ENCODE data around the gene RPL34.
"Not testable (repeated sequence)": the region's sequence is repeated elsewhere in the genome, so short reads cannot be mapped to it uniquely, and the experiment has no call there.

RPL34 gene

GRCh38 chr4:108620101-108620932 is at the start of gene RPL34:
RPL34 (plus strand) TSS chr4:108620576; CDS start chr4:108621960, 1,384 bp downstream.
- peak; percentile 92 to 96 for DNase-seq

- DNase-seq = no peak
Observed at GRCh38 chr4:108570993-108571569, 49.3 kb upstream of the RPL34 start.

GRCh38 chr4:108574402-108574801 is 46.0 kb upstream of the RPL34 start:
- DNase-seq = no peak

- DNase-seq = no peak
Observed at GRCh38 chr4:108581083-108581482, 39.3 kb upstream of the RPL34 start.

GRCh38 chr4:108586778-108587177 is 33.6 kb upstream of the RPL34 start:
- no peak for DNase-seq

DNA sequence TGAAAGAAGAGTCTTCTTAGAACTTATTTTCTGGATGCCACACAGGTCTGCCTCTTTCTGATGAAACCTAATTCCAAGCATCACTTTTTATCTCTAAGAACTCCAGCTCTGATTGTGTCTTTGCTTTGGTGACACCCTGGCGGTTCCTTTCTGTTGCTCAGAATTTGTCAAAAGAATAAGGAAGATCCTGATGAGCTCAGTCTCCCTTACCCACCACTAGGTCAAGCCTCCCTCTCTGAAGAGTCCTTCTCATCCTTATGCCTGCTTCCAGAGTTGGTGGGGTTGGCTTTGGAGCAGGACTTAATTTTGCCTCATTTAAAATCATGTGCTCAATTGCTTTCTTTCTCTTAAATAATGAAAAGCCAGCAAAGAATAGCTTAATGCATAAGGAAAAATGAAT is 31.5 kb upstream of the RPL34 start:
- DNase-seq = no peak

DNA sequence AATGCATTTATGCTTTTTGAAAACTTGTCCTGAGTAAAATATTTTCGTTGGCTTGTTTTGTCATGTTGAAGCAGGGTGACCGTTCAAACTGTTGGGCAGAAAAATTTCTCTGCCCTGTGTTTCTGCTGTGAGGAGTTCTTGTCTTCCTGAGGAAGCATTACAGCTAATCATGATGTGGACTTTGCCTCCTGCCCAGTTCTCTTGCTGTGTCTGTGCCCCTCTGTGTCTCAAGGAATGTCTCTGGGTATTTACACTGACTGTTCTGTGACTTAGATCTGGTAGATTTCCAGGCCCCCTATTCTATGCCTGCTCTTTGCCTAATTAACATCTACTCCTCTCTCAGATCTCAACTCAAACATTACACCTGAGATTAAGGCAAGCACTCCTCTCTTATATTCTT is 30.4 kb upstream of the RPL34 start:
- DNase-seq = no peak

DNA sequence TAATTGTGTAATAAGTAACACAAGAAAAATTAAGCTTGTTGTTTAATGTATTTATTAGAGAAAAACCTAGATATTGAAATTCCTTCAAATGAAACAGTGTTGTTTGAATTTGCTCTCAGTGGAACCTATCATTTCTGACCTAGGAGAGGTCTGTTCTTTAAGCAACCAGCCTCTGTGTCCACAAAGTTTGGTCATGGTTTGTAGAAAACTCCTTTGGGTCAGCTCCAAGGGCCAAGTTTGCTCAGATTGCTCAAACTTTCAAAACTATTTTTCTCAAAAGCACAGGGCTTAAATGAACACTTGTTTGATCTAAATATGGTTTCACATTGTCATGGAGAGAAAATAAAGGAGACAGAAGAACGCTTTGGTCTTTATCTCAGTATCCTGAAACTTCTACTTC is 29.6 kb upstream of the RPL34 start:
- no peak for DNase-seq

- DNase-seq = no peak
Observed at GRCh38 chr4:108592674-108592986, 27.7 kb upstream of the RPL34 start.

- DNase-seq = not testable (repeated sequence)
Observed at GRCh38 chr4:108594296-108594695, 26.1 kb upstream of the RPL34 start.

GRCh38 chr4:108596344-108596743 is 24.0 kb upstream of the RPL34 start:
- DNase-seq = no peak

GRCh38 chr4:108601106-108601505 is 19.3 kb upstream of the RPL34 start:
- DNase-seq = no peak

GRCh38 chr4:108601532-108601931 is 18.8 kb upstream of the RPL34 start:
- DNase-seq = no peak

DNA sequence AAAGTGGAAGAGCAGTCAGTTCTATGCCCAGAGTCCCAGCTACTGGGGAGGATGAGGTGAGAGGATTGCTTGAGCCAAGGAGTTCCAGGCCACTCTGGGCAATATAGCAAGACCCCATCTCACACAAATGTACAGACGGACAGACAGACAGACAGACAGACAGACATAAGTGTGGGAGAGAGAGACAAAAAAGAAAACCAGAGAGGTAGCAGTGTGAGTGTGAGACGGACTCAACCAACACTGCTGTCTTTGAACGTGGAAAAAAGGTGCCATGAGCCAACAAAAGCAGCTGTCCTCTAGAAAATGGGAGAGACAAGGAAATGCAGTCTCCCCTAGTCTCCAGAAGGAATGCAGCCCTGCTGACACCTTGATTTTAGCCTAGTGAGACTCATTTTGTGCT is 18.2 kb upstream of the RPL34 start:
- no peak for DNase-seq

GRCh38 chr4:108607079-108607815 is 13.1 kb upstream of the RPL34 start:
- no peak for DNase-seq

GRCh38 chr4:108611365-108611764 is 9.0 kb upstream of the RPL34 start:
- DNase-seq = no peak

DNA sequence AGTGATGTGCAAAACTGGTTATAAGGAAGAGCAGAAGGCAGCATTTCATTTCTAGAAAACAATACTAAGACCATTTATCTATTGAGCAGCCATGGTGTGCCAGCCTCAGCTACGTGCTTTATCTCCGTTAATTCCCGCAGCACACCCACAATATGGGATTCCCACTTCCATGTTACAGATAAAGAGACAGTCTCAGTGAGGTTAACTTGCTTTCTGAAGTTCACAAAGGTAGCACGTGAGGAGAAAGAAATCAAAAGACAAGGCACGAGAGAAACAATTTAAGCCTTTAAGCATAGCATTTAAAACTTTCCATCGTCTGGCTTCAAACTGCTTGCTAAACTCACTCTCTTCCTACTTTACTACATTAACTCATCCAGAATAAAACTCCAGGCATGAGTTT is 8.0 kb upstream of the RPL34 start:
- DNase-seq = no peak

GRCh38 chr4:108619372-108620100 is 840 bp upstream of the RPL34 start:
- peak in 1 of 2 donors; percentile 25 for DNase-seq

GRCh38 chr4:108620933-108621905 is 843 bp downstream of the RPL34 start:
- DNase-seq = no peak

- no peak for DNase-seq
Observed at GRCh38 chr4:108622022-108622421, 1.6 kb downstream of the RPL34 start.

DNA sequence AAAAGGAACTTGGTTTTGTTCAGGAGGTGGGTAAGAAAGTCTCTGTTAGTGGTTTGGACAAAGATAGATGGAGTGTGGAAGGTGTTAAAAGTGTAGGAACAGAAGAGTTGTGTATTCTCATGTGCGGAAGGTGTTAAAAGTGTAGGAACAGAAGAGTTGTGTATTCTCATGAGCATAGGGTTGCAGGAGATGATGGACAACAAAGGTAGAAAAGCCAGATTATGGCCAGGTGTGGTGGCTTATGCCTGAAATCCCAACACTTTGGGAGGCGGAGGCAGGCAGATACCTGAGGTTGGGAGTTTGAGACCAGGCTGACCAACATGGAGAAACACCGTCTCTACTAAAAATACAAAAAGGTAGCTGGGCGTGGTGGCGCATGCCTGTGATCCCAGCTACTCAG is 2.5 kb downstream of the RPL34 start:
- DNase-seq = no peak

All from stimulated activated CD4-positive, alpha-beta T cell treated with anti-CD3 and anti-CD28 coated beads, Interleukin-2, amount 100 ng/mL, for 48 hours (primary cell).